Measurements from ENCODE around the gene FATE1. TPM values are rescaled to one million over a fixed set of nuclear protein-coding genes. Genes with fewer than 3 reads are reported as not detected.

The FATE1 gene
- total and polyA plus RNA-seq, 2 donors (not counting 1 experiment from before 2014, with no cell fraction given) = not detected

DNA sequence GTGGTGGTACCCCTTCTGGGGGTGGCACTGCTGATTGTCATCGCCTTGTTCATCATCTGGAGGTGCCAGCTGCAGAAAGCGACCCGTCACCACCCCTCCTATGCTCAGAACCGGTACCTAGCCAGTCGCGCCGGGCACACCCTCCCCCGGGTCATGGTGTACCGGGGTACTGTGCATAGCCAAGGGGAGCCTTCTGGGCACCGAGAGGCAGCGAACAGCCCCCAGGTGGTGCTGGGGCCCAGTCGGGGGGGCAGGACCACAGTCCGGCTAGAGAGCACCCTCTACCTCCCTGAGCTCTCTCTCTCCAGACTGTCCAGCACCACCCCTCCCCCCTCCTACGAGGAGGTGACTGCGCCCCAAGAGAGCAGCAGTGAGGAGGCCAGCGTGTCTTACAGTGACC, 15.3 kb upstream of the FATE1 start:
- no peaks in the 10 kb centered on the region for H3K9me3 ChIP-seq (ENCODE audit: control insufficient read depth, insufficient read depth, low read depth, low read length)
- H3K4me1 ChIP-seq (ENCODE audit: control insufficient read depth, extremely low read depth, insufficient read depth, low read length) = no peaks in the 10 kb centered on the region
- H3K9ac ChIP-seq (ENCODE audit: insufficient read depth, low read length) = no peak overlapping the region
- H3K27ac ChIP-seq (ENCODE audit: insufficient read depth, low read length) = no peak overlapping the region
- H3K79me2 ChIP-seq (ENCODE audit: control insufficient read depth, insufficient read depth, low read length) = no peaks in the 10 kb centered on the region
- no peaks in the 10 kb centered on the region for H4K20me1 ChIP-seq (ENCODE audit: control insufficient read depth, extremely low read depth, insufficient read depth, low read length)
- no peak for DNase-seq (ENCODE audit: low read depth in 2 of 2)
- H3K36me3 ChIP-seq (ENCODE audit: control insufficient read depth, insufficient read depth, low read length) = no peaks in the 10 kb centered on the region
- H2AFZ ChIP-seq (ENCODE audit: low read length) = no peak overlapping the region
- no peak overlapping the region for H3K4me3 ChIP-seq (replicated peaks in 1 of 4; ENCODE audit: control extremely low read depth in 1 of 4, insufficient read depth in 1 of 4, low read depth in 3 of 4, low read length in 4 of 4)
- H3K4me2 ChIP-seq (ENCODE audit: extremely low read depth, insufficient read depth, low read length) = no peak overlapping the region
- H3K27me3 ChIP-seq (ENCODE audit: control insufficient read depth, insufficient read depth, low read length) = no peaks in the 10 kb centered on the region
- TF ChIP-seq, protein P1, sequence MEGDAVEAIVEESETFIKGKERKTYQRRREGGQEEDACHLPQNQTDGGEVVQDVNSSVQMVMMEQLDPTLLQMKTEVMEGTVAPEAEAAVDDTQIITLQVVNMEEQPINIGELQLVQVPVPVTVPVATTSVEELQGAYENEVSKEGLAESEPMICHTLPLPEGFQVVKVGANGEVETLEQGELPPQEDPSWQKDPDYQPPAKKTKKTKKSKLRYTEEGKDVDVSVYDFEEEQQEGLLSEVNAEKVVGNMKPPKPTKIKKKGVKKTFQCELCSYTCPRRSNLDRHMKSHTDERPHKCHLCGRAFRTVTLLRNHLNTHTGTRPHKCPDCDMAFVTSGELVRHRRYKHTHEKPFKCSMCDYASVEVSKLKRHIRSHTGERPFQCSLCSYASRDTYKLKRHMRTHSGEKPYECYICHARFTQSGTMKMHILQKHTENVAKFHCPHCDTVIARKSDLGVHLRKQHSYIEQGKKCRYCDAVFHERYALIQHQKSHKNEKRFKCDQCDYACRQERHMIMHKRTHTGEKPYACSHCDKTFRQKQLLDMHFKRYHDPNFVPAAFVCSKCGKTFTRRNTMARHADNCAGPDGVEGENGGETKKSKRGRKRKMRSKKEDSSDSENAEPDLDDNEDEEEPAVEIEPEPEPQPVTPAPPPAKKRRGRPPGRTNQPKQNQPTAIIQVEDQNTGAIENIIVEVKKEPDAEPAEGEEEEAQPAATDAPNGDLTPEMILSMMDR (conservative IDR thresholded peaks at IDR 0.05 in 1 of 2, IDR thresholded peaks at IDR 0.05 in 1 of 2; ENCODE audit: low read depth in 1 of 2, low read length in 2 of 2) = no peak
- TF ChIP-seq EZH2 (IDR thresholded peaks at IDR 0.05; ENCODE audit: low read length, missing control alignments) = no peak

DNA sequence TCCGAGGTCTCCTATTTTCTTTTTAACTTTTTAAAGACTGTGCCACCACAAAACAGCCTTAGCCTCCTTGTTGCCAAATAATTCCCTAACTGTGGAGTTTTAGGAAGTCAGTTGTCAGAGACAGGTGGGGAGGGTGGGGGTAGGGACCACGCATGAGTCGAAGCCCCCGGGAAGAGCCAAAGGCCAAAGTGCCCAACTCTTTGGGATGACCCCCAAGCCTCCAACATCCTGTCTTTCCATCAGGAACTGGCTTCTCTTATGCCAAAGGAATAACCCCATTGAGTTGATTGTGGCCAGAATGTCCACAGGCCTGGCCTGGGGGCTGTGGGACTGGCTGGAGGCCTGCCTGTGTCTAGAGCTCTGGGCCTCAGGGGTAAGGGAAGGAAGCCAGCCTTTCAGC, 14.8 kb upstream of the FATE1 start:
- Histone ChIP-seq H3K36me3 (ENCODE audit: control insufficient read depth, insufficient read depth, low read length) (no peaks in the 10 kb centered on the region), H2AFZ (ENCODE audit: low read length) (no peak overlapping the region), H3K27ac (ENCODE audit: insufficient read depth, low read length) (no peak overlapping the region), H4K20me1 (ENCODE audit: control insufficient read depth, extremely low read depth, insufficient read depth, low read length) (no peaks in the 10 kb centered on the region), H3K27me3 (ENCODE audit: control insufficient read depth, insufficient read depth, low read length) (no peaks in the 10 kb centered on the region), H3K9me3 (ENCODE audit: control insufficient read depth, insufficient read depth, low read depth, low read length) (no peaks in the 10 kb centered on the region), H3K4me3 (replicated peaks in 1 of 4; ENCODE audit: control extremely low read depth in 1 of 4, insufficient read depth in 1 of 4, low read depth in 3 of 4, low read length in 4 of 4) (no peak overlapping the region), H3K9ac (ENCODE audit: insufficient read depth, low read length) (no peak overlapping the region), H3K4me2 (ENCODE audit: extremely low read depth, insufficient read depth, low read length) (no peak overlapping the region), H3K4me1 (ENCODE audit: control insufficient read depth, extremely low read depth, insufficient read depth, low read length) (no peaks in the 10 kb centered on the region), H3K79me2 (ENCODE audit: control insufficient read depth, insufficient read depth, low read length) (no peaks in the 10 kb centered on the region)
- no peak for TF ChIP-seq EZH2 (IDR thresholded peaks at IDR 0.05; ENCODE audit: low read length, missing control alignments)
- TF ChIP-seq, protein P1 (conservative IDR thresholded peaks at IDR 0.05 in 1 of 2, IDR thresholded peaks at IDR 0.05 in 1 of 2; ENCODE audit: low read depth in 1 of 2, low read length in 2 of 2) = no peak
- no peak for DNase-seq (ENCODE audit: low read depth in 2 of 2)

DNA sequence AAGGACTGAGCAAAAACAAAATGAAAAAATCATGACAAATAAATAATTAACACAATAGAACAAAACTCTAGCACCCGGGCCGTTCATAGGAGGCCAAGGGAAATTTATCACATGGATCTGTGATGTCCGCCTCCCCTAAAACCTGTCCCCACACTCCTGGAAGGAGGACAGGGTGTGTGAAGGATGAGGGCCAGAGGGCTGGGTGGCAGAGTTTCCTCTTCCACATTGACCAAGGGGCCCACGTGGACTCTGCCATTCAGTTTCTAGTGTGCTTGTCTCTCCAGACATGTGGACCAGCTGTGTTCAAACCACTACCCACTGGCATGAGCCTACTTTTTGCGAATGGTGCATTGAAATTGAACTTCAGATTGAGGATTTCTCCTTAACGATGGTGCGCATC, 14.3 kb upstream of the FATE1 start:
- Histone ChIP-seq H2AFZ (ENCODE audit: low read length) (no peak overlapping the region), H3K36me3 (ENCODE audit: control insufficient read depth, insufficient read depth, low read length) (no peaks in the 10 kb centered on the region), H3K4me3 (replicated peaks in 1 of 4; ENCODE audit: control extremely low read depth in 1 of 4, insufficient read depth in 1 of 4, low read depth in 3 of 4, low read length in 4 of 4) (no peak overlapping the region), H3K27ac (ENCODE audit: insufficient read depth, low read length) (no peak overlapping the region), H3K9me3 (ENCODE audit: control insufficient read depth, insufficient read depth, low read depth, low read length) (no peaks in the 10 kb centered on the region), H3K79me2 (ENCODE audit: control insufficient read depth, insufficient read depth, low read length) (no peaks in the 10 kb centered on the region), H3K9ac (ENCODE audit: insufficient read depth, low read length) (no peak overlapping the region), H3K27me3 (ENCODE audit: control insufficient read depth, insufficient read depth, low read length) (no peaks in the 10 kb centered on the region), H4K20me1 (ENCODE audit: control insufficient read depth, extremely low read depth, insufficient read depth, low read length) (no peaks in the 10 kb centered on the region), H3K4me2 (ENCODE audit: extremely low read depth, insufficient read depth, low read length) (no peak overlapping the region), H3K4me1 (ENCODE audit: control insufficient read depth, extremely low read depth, insufficient read depth, low read length) (no peaks in the 10 kb centered on the region)
- DNase-seq (ENCODE audit: low read depth in 2 of 2) = no peak
- TF ChIP-seq EZH2 (IDR thresholded peaks at IDR 0.05; ENCODE audit: low read length, missing control alignments) = no peak
- TF ChIP-seq, protein P1 (conservative IDR thresholded peaks at IDR 0.05 in 1 of 2, IDR thresholded peaks at IDR 0.05 in 1 of 2; ENCODE audit: low read depth in 1 of 2, low read length in 2 of 2) = no peak

Data from fibroblast of lung (primary cell).